GM19043 (cell line): ENCODE data around the gene ZNF236.
A peak's percentile ranks its signal among the peaks of the same experiment; 100 is the strongest.

Experiments
- ATAC-seq: cut with Tn5 transposase; IDR thresholded peaks from one replicate; pipeline ENCODE4 v1.9.1; 2021; ENCODE audit warnings: low read depth; ENCODE audit not compliant: unreplicated experiment

Gene ZNF236

DNA sequence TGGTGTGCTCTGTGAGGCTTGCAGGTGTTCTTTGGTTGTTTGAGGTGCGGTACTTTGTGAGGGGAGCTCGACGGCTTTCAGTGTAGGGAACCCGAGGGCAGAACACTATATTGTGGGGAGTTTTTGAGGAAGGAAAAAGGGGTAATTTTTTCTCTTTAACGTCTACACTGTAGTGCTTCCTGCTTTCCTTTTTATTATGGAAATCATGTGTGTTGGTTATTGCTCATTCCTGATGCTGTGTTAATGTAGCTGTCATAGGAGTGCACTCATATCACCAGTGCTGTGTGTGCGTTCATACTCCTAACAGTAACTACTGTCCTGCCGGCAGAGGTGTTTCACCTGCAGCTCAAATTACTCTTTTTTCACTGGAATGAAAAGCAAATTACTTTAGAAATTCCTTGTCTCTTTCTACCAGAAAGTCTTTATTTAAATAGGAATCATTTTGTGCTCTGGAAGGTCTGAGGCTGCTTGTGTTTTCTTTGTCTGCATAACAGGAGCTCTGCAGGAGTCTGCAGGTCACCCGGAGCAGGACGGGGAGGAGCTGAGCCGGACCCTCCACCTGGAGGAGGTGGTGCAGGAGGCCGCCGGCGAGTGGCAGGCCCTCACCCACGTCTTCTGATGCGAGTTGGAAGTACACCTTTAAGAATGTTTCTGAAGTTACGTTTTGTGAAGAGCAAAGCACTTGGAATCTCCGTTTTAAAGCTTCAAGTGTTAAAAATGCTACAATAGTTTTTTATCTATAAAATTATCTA lies 145.5 kb downstream of the ZNF236 start:
- no peak for ATAC-seq

DNA sequence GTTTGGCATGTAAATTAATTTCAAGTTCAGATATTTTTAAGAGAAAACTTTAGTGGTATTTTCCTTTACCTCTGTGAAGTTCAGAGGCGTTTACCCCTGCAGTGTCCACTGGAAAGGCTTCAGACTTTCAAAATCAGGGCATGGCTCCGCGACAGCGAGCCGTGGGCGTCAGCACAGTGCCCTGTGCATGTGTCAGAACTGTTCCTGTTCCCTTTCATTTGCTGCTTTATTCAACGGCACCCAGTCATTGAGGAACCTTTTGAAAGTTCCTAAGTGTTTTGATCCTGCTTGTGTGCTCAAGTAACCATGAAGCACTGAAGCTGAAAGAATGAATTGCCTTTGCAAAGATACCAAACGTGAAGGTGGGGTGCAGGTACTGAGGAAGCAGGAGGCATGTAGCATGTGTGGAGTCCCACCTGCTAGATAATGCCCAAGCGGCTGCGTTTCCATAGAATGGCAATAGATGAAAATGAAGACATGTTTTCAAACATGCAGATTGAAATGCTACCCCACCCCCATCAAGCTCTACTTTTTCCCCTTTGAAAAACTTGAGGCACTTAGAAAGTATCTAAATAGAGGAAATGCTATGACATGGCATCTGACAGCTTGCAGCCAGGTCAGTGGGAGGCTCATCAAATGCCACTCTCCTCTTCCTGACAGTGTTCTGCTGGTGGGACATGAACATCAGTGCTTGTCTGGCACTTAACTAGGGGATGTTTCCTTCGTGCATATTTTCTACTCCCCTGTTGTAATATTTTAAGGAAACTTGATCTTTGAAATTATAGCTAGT lies 148.6 kb downstream of the ZNF236 start:
- ATAC-seq, result no peak

DNA sequence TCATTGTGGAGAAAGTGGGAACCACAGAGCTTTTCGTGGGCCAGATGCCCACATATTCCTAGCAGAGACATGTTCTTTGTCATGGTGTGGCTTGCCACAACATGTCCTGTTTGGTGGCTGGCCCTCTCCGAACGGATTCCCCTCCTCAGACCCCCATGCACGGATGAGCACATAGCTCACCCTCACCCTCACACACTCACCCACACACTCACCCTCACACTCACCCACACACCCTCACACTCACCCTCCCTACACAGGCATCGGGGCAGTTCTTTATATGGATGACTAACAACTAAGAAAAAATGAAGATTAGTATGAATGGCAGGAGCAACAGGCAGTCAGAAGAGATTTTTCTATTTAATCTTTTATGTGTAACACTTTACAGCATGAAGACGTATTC lies 149.9 kb downstream of the ZNF236 start:
- no peak for ATAC-seq

- no peak for ATAC-seq
Observed at GRCh38 chr18:76972846-76973519, 150.6 kb downstream of the ZNF236 start.

GRCh38 chr18:76973520-76974266 lies 151.3 kb downstream of the ZNF236 start:
- no peak for ATAC-seq

- no peak for ATAC-seq
Observed at GRCh38 chr18:76974386-76974785, 152.0 kb downstream of the ZNF236 start.

DNA sequence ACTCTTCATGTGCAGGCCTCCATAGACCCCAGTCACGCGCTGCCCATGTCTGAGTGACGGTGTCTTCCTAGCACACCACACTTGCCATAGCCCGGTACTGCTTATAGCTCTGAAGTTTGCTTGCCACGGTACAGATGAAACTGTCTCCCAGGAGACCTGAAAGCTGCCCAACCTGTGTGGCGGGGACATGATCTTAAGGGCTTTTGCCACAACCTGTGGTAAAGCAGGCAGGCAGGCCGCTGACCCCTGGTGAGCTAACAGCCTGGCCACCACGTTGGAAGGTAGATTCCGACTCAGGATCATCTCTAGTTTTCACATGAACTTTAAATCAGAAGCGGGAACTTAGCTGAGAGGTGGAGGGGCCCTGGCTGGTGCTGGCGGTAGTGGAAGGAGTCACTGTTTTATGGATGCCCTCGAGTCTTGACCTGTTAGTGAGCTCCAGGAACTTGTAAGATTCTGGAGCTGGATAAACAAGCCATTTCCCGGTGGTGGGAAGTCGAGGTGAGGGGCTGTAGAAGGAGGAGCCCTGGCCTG lies 153.3 kb downstream of the ZNF236 start:
- ATAC-seq, result no peak

- ATAC-seq, result no peak
Observed at GRCh38 chr18:76977108-76977621, 154.8 kb downstream of the ZNF236 start.

GRCh38 chr18:76977684-76978232 lies 155.4 kb downstream of the ZNF236 start:
- ATAC-seq, result no peak

DNA sequence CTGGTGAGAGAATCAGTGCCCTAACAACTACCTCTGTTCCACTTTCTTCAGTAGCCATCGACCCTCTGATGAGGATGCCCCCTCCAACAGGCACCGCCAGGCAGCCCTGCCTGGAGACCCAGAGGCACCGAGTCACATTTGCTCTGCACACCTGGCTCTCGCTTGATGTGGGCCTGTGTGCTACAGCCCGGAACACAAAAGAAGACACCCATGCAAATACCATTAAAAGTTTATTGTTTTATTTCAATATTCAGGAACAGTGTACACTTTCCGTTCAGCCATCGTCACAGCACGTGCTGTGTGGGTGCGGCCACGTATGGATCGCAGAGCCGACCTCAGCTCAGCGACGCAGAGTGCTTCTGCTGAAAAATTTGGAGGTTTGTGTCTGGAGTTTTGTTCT lies 156.3 kb downstream of the ZNF236 start:
- ATAC-seq, result no peak

GRCh38 chr18:76979111-76979751 lies 156.9 kb downstream of the ZNF236 start:
- no peak for ATAC-seq

DNA sequence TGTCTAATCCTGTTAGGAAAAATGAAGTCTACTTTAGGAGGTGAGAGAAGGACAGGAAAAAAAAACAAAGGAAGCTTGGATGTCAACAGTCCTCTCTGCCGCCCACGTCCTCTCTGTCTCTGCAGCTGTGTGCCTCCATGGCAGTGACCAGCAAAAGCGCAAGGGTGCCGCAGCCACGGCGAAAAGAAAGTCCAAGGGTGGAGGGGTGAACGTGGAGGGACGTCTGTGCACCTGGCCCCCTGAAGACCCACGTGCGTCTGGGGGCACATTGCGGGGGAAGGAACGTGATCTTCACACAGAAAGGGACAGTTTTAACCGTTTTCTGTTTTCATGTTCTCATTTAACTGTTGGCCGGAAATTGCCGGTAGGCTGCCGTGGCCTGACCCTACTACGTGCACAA lies 157.5 kb downstream of the ZNF236 start:
- ATAC-seq, result no peak

- ATAC-seq, result peak; percentile 18
Observed at GRCh38 chr18:76980663-76981395, 158.5 kb downstream of the ZNF236 start.

GRCh38 chr18:76981396-76981968 lies 159.1 kb downstream of the ZNF236 start:
- ATAC-seq, result peak; percentile 49

GRCh38 chr18:76982038-76982437 lies 159.7 kb downstream of the ZNF236 start:
- ATAC-seq, result no peak

GRCh38 chr18:76982841-76983583 lies 160.7 kb downstream of the ZNF236 start:
- ATAC-seq, result peak; percentile 73

DNA sequence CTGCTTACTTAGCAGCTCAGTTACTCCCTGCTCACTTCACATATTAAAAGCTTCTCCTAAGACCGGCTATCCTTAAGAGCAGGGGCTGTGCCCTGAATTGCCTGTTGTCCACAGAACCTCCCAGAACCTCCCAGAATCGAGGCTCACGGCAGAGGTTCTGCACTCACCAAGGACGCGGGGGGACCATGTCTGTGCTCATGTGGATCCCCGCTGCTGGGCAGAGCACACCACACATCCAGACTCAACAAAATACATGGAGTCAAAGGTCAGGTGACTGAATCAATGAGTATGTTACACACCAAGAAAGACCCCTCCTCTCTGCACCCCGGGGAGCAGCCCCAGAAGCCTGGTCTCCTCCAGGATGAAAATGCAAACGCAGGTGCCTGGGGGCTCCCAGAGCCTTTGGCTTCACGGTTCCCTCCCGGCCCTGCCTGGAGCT lies 161.3 kb downstream of the ZNF236 start:
- no peak for ATAC-seq
